Stimulated activated CD4-positive, alpha-beta T cell treated with anti-CD3 and anti-CD28 coated beads, Interleukin-1b, Interleukin-23, amount 100 ng/mL, for 48 hours (primary cell): Measurements from ENCODE around the gene FAHD1.

Experiments
- DNase-seq: peaks from one replicate; pipeline ENCODE4 v3.0.0-alpha.2; 2020

Gene FAHD1

DNA sequence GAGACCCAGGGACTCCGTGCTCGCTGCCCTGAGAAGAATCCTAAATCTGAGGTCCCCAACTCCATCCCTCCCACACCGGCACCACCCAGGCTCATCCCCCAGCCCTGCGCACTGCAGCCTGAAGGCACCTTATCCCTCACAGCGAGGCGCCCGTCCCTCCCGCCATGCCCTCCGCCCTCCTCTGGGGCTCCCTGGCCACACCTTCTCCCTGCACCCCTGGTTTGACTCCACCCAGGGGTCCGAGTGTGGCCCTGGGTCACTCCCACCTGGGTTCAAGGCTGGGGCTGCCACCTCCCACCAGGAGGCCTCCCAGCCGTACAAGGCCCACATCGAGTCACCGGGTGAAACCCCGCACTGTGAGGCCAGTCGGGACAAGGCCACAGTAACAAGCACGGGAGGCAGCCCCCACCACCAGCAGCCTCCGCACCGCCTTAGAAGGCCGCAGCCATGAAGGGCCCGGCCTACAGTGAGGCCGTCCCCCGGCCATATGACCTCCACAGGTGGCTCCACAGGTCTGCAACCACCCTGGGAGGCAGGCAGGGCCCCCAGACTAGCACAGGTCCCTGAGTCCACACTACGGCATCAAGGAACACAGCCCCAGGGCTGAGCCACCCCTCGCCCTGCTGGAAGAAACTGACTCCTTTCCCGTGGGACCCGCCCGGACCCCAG, 8.7 kb upstream of the FAHD1 start:
- DNase-seq, result no peak

DNA sequence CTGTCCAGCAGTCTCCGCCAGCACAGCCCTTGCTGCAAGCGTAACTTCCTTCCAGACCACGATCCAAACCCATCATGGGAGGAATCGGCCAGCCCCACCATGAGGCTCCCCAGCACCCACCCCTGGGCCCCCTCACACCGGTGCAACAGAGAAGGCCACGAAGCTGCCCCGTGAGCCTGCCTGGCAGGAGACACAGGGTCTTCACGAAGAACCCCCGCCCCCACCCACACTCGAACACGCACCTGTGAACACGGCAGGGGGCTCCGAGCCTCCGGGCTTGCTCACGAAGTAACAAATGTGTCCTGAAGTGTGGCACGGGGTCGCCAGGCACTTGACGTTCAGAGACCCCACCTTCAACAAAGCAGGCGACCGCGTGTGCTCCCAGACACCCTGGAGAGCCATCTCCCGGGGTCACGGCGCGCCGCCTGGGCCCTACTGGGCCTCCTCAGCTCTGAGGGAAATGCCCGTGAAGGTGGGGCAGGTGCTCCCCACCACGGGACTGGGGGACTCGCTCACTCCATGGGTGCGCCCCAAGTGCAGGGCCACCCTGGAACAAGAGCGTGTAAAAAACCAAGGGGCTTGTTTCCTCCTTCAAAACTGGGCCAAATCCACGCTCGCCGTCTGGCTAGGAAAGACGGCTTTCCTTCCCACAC, 8.0 kb upstream of the FAHD1 start:
- no peak for DNase-seq

DNA sequence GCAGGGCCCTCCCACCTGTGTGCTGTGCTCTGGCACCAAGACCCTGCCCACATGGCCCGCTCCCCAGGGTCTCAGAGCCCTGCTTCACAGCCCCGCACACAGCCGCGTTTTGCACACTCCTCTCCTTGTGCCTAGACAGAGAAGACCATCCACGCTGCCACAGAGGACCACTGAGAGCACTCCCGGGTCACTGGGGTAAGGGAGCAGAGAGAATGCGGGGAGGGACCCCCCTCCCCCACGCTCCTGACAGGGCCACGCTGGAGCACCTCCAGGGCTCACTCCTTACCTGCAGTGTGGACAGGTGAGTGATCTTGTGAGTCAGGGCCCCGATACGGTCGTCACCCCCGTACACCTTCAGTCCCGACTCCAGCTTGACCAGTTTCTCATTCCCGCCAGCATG, 7.4 kb upstream of the FAHD1 start:
- no peak for DNase-seq

DNA sequence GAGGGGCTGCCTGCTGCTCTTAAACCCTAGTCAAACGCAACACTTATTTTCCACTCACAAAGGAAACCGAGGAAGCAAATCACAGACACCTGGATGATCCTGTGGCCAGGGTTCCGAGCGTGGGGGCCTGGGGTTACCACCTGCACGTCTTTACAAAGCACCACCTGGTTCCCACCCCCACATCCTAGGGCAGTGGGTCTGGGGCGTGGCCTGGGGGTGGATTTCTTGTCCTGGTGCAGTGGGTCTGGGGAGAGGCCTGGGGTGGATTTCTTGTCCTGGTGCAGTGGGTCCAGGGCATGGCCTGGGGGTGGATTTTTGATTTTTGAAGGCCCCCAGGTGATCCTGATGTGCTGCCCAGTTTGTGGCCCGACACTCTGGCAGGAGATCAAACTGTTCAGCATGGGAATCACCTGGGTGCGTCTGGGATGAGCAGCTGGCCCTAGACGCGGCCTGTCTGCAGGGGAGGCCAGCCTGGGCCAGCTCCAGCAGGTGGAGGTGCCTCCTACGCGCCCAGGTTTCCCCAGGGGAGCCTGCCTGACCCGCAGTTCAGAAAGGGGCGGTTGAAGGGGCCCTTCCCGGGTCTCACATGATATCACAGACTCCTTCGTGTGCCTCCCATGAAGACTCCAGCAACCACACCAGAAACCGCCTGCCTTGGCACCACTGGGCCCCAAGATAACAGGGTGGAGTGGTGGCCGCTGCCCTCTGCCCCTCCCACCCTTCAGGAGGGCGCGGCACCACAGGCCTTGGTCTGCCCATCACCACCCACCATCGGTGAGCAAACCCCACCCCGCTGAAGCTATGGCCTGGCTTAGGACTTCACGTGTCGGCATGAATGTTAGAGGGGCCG, 6.7 kb upstream of the FAHD1 start:
- DNase-seq, result no peak

DNA sequence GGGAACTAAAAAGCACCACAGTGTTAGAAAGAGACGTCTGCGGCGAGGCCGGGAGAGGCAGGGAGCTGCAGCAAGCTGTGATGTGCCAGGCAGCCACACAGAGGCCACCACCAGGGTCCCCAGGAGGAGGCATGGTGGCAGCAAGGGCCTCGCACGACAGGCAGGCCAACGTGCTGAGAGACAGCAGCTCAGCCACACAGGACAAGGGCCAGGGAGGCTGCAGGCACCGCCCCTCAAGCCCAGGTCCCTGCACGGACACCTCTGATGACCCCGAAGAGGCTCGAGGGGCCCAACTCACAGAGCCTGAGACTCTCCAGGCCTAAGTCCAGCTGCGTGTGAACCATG, 6.1 kb upstream of the FAHD1 start:
- no peak for DNase-seq

DNA sequence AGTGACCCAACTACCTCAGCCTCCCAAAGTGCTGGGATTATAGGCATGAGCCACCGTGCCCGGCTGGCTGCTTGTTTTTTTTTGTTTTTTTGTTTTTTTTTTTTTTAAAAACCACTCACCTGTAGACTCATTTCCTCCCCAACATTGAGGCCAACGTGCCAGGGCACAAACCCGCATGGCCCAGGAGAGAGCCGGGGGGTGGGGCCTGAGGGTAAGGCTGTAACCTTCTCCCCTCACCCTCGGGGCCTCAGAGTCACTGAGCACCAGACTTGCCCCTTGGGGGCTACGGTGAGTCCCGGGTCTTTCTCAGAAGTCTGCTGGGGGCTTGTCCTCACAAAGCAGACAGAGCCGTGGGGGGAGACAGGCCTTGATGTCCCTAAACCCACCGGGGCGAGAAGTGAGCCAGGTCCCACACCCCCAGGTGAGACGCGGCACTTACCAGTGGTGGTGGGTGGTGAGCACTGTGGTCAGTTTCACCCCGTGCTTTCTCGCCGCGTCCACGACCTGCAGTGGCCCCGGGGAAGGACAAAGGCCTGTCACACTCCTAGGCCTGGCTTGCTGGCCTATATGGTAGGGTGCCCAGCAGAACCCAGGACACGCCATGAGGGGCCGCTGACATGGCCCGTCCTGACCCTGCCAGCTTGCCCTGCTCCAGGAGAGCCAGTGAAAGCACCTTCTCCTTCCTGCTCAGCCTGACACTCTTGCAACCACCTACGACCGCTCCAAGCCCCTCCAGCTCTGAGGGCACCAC, 5.0 kb upstream of the FAHD1 start:
- DNase-seq, result no peak

DNA sequence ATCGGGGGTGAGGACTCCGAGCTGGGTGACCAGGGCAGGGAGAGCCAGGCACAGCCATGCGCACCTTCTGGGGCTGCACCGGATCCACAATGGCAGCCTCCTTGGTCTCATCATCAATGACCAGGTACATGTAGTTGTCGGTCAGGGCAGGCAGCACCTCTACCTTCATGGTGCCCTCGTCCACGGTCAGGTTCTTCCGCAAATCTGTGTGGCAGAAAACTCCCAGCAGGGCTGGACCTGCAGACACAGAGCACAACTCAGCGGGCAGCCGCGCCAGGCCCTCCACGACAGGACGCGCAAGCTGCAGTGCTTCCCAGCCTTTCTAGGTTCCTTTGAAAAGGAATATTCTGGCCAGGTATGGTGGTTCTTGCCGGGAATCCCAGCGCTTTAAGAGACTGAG, 4.2 kb upstream of the FAHD1 start:
- no peak for DNase-seq

DNA sequence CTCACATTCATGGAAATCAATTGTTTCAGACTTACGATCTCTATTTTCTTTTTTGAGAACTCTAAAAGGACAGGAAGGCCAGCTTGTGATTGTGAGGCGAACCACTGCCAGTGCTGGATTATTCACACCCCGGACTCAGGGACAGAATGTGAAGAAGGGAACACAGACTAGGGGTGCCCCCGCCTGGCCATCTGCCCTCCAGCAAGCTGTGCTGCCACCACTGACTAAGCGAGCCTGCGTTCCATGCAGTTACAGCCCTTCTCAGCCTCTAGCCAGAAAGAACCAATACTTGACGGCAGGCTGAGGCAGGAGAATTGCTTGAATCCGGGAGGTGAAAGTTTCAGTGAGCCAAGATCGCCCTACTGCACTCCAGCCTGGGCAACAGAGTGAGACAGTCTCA, 3.2 kb upstream of the FAHD1 start:
- DNase-seq, result peak; percentile 23

DNA sequence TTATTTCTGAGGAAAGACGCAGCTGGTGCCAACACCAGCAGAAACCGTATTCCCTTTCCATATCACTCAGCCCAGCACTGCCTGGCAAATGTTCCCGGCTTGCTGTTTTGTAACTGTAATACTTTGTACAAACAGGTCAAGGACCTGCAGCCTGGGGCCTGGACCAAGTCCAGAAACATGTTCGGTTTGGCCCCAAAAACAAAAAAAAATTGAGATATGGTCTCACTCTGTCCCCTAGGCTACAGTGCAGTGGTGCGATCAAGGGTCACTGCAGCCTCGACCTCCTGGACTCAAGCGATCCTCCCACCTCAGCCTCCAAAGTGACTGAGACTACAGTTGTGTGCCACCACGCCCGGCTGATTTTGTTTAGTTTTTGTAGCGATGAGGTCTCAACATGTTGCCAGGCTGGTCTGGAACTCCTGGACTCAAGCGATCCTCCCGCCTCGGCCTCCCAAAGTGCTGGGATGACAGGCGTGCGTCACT, 1.6 kb upstream of the FAHD1 start:
- DNase-seq, result no peak

DNA sequence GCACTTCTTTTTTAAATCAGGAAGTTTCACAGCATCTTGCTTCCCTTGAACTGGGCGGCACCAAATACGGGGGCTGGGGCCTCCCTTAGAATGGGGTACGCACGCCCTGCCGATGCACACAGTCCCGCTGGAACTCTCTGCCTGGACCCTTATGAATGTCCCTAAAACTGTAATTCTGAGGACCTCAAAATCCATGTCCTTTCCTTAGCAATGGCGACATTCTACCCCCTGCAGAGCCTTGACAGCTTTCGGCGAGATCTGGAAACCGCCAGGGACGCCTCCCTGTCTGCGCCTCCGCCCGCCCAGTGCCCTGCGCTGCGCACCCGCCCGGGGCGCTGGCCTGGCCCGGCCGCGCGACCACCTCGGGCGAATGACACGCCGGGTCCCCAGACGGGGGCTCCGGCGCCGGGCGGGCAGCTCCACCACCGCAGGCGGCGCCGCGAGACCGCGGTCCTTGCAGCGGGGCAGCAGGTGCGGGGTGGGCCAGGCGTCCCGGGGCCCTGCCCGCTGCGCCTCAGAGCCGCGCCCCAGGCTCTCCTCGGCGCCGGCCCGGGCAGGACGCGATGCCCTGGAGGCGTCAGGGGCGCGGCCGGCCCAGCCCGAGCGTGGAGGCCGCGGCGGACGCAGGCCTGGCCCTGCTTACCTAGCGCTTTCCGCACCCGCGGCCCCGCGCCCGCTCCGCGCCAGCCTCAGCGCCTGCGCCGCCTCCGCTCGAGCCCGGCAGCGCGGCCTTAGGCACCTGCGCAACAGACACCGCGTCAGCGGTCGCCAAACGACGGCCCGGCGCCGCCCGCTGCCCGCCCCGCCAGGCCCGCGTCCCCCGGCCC, 929 bp upstream of the FAHD1 start:
- DNase-seq, result peak; percentile 67

DNA sequence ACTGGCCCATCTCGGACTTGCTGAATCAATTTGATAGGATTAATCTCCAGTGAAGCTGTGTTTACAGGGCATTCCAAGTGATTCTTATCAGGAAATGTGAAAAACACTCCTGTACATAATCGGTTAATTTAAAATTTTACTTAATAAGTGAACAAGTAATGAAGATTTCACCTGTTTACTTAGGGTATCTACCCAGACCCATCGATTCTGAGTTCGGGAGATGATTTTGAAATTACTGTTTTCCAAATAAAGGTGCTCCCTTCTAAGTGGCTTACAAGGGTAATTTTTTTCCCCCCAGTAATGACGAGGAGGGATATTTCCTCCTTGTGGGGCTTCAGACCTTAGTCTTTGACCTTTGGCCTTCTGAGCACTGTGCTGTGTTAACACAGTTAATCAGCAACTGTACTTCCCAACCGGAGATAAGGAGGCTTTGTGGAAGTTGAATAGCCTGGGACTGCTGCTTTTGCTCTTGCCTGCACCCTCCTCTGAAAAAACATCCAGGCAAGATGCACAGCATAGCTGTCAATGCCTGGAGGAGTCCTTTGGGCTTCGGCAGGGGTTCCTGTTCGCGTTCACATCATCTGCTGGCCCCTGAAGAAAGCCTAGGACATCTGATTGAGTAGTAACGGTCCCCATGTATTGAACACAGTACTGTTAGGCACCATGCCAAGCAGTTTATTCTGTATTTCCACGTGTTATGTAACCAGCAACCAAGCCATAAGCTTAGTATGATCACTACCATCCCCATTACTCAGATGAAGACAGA, 1.8 kb downstream of the FAHD1 start:
- DNase-seq, result no peak

DNA sequence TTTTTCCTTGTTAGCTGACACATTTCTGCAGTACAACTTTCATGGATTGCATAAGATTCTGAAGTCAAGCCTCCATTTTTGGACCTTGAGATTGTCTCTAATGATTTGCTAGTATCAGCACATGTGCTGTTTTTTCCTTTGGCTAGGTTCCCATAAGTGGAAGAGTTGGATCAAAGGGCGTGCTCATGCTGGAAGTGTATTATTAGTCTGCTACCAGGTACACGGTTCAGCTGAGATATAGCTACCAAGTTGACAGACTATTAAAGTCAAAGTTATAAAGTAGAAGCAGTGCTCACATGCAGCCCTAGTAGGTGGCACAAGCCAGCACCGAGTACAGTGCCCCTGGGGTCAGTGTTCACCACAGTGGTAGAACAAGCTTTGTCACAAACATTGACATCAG, 3.2 kb downstream of the FAHD1 start:
- no peak for DNase-seq

DNA sequence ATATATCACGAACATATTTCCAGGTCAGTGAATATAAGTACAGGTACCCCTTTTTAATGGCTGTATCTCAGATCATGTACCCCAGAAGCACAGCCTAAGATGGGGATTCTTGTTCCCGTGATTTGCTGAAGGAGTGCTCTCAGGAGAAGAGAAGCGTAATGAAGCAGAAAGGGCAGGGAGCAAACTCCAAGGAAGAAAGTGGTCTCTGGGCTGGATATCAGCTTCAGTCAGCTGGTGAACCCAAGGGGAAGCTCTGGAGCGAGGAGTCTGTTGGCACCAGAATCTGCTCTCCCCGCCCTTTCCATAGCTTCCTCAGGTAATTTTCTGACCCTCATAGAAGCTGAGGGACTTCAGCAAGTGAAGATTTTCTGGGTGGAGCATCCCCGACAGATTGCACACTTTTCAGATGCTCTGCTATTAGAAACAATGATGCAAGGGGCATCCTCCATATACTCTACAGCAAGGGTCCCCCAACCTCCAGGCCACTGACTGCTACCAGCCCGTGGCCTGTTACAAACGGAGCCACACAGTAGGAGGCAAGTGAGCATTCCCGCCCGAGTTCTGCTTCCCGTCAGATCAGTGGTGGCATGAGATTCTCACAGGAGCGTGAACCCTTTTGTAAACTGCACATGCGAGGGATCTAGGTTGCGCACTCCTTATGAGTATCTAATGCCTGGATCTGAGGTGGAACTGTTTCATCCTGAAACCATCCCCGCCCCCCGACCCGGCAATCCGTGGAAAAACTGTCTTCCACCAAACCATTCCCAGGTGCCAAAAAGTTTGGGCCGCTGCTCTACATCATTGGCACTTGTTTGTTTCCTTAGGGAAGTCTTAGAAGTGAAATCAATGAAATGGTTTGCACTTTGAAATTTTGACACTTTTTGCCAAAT, 4.4 kb downstream of the FAHD1 start:
- no peak for DNase-seq

DNA sequence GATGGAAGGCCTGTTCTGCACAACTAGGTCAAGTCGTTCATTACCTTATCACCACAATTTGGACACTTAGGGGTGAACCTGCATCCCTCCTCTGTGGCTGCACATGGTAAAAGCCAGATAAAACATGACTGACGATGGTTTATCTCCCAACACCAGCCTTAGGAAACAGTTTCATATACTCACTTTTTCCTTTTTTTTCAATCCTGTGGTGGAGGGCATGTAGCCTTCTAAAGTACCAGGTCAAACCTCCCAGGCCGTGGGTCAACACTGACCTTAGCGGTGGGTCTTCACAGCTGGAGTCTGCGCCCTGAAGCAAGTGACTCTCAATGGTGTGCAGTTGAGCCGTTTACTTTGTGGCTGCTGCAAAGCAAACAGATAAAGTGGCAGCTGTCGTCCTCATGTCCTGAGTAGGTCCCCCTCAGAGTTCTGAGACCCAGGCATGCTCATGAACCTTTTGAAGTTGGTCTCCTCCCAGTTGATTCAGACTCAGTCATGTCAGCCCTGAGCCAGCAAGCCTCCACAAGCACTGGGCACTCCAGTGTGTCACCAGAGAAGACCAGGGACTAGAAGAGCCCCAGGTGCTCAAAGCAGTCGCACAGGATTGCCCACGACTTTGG, 5.9 kb downstream of the FAHD1 start:
- DNase-seq, result no peak

DNA sequence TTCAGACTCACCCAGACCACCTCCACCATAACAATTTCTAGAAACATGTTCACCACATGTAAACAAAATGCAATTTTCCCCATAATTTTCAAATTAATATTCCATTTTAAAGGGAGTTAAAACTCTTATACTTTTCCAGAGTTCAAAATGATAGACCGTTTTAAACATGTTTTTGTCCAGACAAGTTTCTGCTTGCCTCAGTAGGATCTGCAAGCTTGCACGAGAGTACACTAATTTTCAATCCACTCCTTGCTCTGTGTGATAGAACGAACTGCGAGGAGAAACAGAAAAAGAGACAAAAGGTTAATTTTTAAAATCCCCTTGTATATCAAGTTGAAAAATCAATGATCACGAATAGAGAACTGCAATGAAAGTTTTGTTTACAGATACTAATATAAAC, 7.1 kb downstream of the FAHD1 start:
- no peak for DNase-seq

DNA sequence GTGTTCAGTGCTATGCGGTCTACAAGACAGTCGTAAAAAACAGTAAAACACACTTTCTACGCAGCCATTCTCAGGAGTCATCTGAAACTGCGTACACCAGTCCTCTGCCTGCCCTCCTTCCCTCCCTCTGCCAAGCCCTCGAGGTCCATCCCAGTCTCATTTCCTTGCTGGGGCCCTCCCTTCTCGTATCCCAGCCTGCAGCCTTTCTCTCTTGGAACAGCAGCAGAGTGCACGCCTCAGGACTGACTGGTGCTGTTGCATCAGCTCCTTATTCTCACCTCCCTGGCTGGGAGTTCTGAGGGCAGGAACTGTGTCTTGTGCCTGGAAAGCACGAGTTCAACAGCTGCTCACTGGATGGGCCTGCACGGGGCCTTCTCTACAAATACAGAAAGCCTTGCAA, 12.5 kb downstream of the FAHD1 start:
- DNase-seq, result no peak

DNA sequence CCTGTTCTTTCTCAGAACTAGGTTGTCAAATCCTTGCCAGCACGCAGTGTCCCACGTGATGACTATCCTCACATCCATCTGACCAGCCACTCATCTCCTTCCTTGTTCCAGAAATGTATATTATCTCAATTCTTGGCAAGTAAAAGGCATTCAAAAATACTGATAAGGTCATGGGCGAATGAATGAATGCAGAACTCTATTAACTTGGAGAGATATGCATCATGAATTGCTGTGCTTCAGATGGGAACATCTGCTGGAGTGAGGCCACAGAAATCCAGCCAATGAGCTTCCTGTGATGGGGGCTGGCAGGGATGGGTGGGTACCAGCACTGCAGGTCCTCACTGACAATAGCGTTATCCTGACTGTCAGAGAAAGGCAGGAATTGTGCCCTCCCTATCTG, 19.0 kb downstream of the FAHD1 start:
- DNase-seq, result no peak

DNA sequence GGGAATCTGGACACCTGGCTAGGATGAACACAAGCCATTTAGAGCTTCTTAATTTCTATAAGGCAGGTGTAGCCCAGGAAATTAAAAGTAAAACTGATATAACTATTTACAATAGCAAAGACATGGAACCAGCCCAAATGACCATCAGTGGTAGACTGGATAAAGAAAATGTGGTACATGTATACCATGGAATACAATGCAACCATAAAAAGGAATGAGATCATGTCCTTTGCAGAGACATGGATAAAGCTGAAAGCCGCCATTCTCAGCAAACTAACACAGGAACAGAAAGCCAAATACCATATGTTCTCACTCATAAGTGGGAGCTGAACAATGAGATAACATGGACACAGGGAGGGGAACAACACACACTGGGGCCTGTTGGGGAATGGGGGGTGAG, 19.4 kb downstream of the FAHD1 start:
- DNase-seq, result no peak

DNA sequence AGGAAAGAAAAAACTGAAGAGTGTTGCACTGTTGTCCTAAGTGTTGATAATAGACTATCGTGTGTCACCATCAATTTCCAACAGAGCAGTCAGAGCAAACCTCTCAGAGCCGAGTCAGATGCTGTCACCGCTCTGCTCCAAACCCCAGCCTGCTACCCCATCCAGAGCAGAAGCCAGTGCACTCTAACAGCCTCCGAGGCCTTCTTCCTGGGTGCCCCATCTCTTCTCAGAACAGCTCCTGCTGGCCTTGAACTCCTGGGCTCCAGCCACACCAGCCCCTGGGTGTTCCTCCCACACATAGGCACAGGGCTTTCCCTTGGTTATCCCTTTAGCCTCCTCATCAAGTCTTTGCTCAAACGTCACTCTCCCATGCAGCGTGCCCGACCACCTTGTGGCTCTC, 24.0 kb downstream of the FAHD1 start:
- DNase-seq, result no peak

DNA sequence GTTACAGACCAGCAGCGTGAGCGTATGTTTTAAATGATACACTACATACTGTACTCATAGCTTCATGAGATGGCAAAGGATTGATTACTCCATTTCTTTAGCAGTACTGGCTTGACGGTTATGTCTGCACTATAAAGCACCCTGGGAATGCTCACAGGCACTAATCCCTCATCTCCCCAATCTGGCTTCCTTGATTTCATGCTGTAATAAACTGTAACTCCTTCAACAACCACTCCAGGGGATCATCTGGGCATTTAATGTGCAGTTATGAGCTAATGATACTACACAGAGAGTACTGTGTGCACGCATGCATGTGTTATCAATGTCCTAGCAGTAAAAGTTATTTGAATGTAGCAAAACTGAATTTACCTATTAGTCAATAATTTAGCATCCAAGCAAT, 24.8 kb downstream of the FAHD1 start:
- no peak for DNase-seq
